Activated naive CD8-positive, alpha-beta T cell treated with anti-CD3 and anti-CD28 coated beads for 36 hours (primary cell): Measurements from ENCODE around the gene ICOS. TPM values are rescaled to one million over a fixed set of nuclear protein-coding genes. Genes with fewer than 3 reads are reported as not detected.
"Not testable (repeated sequence)": the region's sequence is repeated elsewhere in the genome, so short reads cannot be mapped to it uniquely, and the experiment has no call there.

ENCODE experiments used
- DNase-seq: peaks from one replicate; pipeline ENCODE4 v3.0.0; 2021
- H3K27ac Mint-ChIP-seq: one replicate; pipeline ENCODE4 v1.8.0; 2022; ENCODE audit warnings: mild to moderate bottlenecking, moderate library complexity, mixed read lengths
- H3K27me3 Mint-ChIP-seq: one replicate; pipeline ENCODE4 v1.8.0; 2022; ENCODE audit warnings: mild to moderate bottlenecking, mixed read lengths
- H3K36me3 Mint-ChIP-seq: one replicate; pipeline ENCODE4 v1.8.0; 2021; ENCODE audit warnings: mild to moderate bottlenecking, mixed read lengths
- H3K4me1 Mint-ChIP-seq: one replicate; pipeline ENCODE4 v1.8.0; 2021; ENCODE audit warnings: mixed read lengths
- H3K4me3 Mint-ChIP-seq: one replicate; pipeline ENCODE4 v1.8.0; 2022; ENCODE audit warnings: mild to moderate bottlenecking, moderate library complexity, mixed read lengths
- H3K9me3 Mint-ChIP-seq: one replicate; pipeline ENCODE4 v1.8.0; 2022; ENCODE audit warnings: mixed read lengths
- total RNA-seq, 2 experiments: library from RNA; stranded (reverse); gene quantifications; one replicate each; pipeline ENCODE4 v1.2.3, GENCODE V29; 2021

ICOS gene
- total RNA-seq, 2 experiments from 2014 or later, result 99.2 to 101 TPM

- Mint-ChIP-seq H3K4me3 (no peak overlapping the region), H3K27ac (no peak overlapping the region), H3K4me1 (peaks cover 17% of the 10 kb centered on the region), H3K36me3 (no peaks in the 10 kb centered on the region), H3K27me3 (peaks cover under 1% of the 10 kb centered on the region), H3K9me3 (no peaks in the 10 kb centered on the region)
- no peak for DNase-seq
These were observed 27.8 kb upstream of the ICOS start for GRCh38 chr2:203908797-203909185.

DNA sequence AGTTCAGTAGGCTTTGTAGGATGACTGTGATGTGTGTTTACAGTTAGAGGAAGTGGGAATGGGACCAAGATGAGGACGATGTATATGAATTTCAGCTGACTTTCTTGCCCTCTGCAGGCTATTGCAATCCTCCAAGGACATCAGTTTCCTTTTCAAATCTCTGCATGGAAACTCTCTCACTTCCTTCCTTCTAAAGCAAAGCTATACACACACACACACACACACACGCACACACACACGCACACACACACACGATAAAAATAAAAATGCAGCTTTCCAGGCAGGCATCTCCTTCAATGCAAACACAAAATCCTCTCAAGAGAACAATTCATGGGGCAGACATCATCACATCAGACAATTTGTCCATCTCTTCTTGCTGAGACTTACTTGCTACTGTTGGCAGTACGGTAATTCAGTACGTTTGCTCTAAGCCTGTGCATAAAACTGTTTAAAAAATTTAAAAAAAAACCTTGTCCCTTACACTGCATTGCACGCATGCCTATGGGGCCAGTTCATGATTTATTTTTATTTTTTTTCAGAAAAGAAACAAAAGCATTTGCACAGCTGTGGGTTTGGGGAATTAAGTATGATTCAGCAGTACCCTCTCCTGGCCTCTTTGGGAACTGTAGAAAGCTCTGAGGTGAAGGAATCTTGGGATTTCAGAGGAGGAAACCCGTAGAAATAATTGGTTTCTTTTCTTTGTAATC, 27.1 kb upstream of the ICOS start:
- H3K9me3 Mint-ChIP-seq, result no peaks in the 10 kb centered on the region
- H3K27me3 Mint-ChIP-seq, result peaks cover 5% of the 10 kb centered on the region
- H3K27ac Mint-ChIP-seq, result no peak overlapping the region
- H3K4me1 Mint-ChIP-seq, result peaks cover 23% of the 10 kb centered on the region
- H3K4me3 Mint-ChIP-seq, result no peak overlapping the region
- no peak for DNase-seq
- no peaks in the 10 kb centered on the region for H3K36me3 Mint-ChIP-seq

DNA sequence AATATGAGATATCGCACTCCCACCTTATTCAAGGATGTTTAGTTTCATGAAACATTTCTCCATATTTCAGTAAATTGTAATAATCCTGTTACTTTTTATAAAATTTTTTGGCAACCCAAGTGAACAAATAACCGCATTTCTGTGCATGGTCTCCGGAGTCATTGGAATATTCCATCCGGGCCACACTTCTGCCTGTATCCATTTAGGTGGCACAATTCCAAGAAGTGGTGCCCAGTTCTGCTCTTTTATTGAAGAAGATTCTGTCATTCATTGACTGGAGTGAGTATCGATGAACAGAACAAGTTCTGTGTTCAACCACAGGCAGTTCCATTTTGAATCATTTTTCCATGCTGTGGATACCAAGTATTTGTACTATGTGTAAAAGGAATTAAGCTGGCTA, 26.6 kb upstream of the ICOS start:
- Mint-ChIP-seq H3K27ac (peak overlapping the region; percentile 65), H3K9me3 (no peaks in the 10 kb centered on the region), H3K4me1 (peaks cover 26% of the 10 kb centered on the region), H3K27me3 (peaks cover 5% of the 10 kb centered on the region), H3K36me3 (no peaks in the 10 kb centered on the region), H3K4me3 (no peak overlapping the region)
- no peak for DNase-seq

DNA sequence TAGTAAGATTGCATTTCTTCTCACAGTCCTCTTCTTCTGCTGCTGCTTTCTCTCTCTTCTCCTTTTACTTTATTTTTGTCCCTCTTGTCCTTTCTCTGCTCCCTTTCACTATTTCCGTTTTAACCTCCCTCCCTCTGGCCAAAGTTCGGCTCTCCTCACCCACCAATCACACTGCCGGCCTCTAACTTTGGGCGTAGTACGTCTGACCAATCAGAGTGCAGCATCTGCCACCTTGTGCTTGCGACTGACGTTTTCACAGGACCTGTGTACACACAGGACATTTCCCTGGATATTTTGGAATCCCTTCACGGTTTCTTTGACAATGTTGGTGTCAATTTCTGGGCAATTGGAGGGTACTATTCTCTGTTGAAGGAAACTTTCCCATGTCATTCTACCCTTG, 22.6 kb upstream of the ICOS start:
- Mint-ChIP-seq H3K27ac (no peak overlapping the region), H3K4me3 (no peak overlapping the region)
- DNase-seq, result no peak

DNA sequence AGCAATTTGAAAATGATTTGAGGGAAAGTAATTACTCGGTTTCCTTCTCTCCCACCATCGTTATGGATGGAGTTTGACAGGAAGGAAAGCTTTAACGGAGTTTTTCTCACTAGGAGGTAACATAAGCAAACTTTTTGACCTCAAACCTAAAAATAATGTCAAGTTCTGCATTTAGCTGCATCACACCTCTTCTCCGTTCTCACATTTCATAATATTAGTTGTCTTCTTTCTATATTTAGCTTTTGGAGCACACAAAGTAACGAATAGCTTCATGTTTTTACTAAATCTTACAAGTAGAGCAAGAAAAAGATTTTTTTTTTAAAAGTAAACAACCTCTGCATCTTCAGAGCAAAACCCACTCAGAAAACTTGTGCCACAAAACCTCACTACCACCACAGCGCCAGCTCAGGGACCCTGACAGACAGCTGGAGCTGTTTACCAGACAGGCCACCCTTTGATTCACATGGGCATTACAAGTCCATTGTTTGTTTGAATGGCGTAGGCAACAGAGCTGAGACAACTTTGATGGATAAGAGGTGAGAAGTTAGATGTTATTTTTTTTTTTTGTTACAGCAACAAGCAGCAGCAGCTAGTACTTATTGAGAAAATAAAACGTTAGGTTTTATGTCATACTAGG, 21.9 kb upstream of the ICOS start:
- peaks cover 8% of the 10 kb centered on the region for H3K27me3 Mint-ChIP-seq
- H3K9me3 Mint-ChIP-seq, result no peaks in the 10 kb centered on the region
- H3K4me1 Mint-ChIP-seq, result peaks cover 35% of the 10 kb centered on the region
- DNase-seq, result no peak
- no peak overlapping the region for H3K4me3 Mint-ChIP-seq
- no peaks in the 10 kb centered on the region for H3K36me3 Mint-ChIP-seq
- no peak overlapping the region for H3K27ac Mint-ChIP-seq

More for the DNA sequence above, 22.6 kb upstream of the ICOS start:
- Mint-ChIP-seq H3K36me3 (no peaks in the 10 kb centered on the region), H3K9me3 (no peaks in the 10 kb centered on the region), H3K4me1 (peaks cover 40% of the 10 kb centered on the region), H3K27me3 (peaks cover 8% of the 10 kb centered on the region)

- Mint-ChIP-seq H3K4me1 (peaks cover 30% of the 10 kb centered on the region), H3K36me3 (no peaks in the 10 kb centered on the region), H3K27ac (no peak overlapping the region), H3K9me3 (no peaks in the 10 kb centered on the region), H3K27me3 (peaks cover 8% of the 10 kb centered on the region), H3K4me3 (no peak overlapping the region)
- no peak for DNase-seq
These were observed 21.3 kb upstream of the ICOS start for GRCh38 chr2:203915256-203915655.

DNA sequence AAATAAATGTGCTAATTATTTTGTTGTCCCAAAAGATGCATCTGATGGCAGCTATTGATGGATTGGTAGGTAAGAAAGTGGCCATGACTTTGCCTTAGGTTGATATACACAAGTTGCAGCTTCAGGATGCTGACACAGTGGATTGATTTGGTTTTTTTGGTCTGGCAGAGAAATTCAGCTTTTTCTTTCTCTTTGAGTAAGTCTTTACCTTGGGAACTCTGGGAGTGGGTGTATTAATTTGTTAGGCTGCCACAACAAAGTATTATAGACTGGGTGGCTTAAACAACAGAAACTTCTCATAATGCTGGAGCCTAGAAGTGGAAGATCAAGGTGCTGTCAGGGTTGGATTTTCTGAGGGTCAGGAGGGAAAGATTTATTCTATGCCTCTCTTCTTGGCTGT, 19.8 kb upstream of the ICOS start:
- Mint-ChIP-seq H3K27ac (no peak overlapping the region), H3K4me1 (peaks cover 28% of the 10 kb centered on the region), H3K36me3 (no peaks in the 10 kb centered on the region), H3K9me3 (no peaks in the 10 kb centered on the region), H3K4me3 (no peak overlapping the region), H3K27me3 (peaks cover 8% of the 10 kb centered on the region)
- DNase-seq, result no peak

DNA sequence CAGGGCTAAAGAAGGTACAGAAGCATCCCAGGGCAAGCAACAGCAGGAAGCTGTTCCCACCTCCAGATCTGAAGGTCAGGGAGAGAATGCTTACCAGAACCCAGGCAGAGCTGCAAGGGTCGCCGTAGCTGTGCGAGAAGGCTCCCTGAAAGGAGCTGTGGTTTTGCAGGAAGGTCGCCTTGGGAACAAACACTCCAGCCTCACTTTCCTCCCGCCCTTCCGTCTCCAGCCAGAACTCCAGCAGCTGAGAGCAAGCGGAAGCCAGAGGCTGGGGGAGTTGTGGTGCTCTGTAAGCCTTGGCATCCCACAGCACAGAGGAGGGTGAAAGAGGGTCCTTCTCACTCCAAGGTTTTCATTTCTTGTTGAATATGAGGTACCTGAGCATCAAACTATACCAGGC, 18.3 kb upstream of the ICOS start:
- Mint-ChIP-seq H3K4me1 (peaks cover 28% of the 10 kb centered on the region), H3K4me3 (no peak overlapping the region), H3K36me3 (no peaks in the 10 kb centered on the region), H3K9me3 (no peaks in the 10 kb centered on the region), H3K27me3 (peaks cover 8% of the 10 kb centered on the region), H3K27ac (no peak overlapping the region)
- no peak for DNase-seq

DNA sequence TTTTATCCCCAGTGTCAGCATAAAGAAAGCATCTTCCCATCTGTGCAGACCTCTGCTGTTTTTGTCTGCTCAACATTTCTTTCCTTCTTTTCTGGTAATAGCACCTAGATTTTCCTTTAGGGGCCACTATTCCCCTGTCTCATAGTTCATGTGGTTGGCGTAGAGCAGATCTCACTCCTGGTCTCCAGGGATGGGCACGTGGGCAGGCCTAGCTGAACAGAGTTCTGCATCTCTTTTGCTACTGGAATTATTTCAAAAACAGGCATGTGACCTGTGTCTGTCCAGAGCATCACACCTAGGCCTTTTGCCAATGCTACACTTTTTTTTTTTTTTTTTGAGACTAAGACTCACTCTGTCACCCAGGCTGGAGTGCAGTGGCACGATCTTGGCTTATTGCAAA, 17.7 kb upstream of the ICOS start:
- Mint-ChIP-seq H3K4me3 (no peak overlapping the region), H3K27me3 (peaks cover 6% of the 10 kb centered on the region), H3K4me1 (peaks cover 27% of the 10 kb centered on the region), H3K9me3 (no peaks in the 10 kb centered on the region), H3K36me3 (no peaks in the 10 kb centered on the region), H3K27ac (no peak overlapping the region)
- no peak for DNase-seq

- Mint-ChIP-seq H3K9me3 (peaks cover 3% of the 10 kb centered on the region), H3K36me3 (peaks cover 4% of the 10 kb centered on the region), H3K27me3 (peaks cover 8% of the 10 kb centered on the region), H3K27ac (no peak overlapping the region), H3K4me1 (peaks cover 10% of the 10 kb centered on the region), H3K4me3 (no peak overlapping the region)
- DNase-seq, result no peak
These were observed 10.9 kb upstream of the ICOS start for GRCh38 chr2:203925512-203926158.

GRCh38 chr2:203928849-203929248, 7.7 kb upstream of the ICOS start:
- Mint-ChIP-seq H3K36me3 (peaks cover 28% of the 10 kb centered on the region), H3K27me3 (peaks cover 8% of the 10 kb centered on the region), H3K4me3 (no peak overlapping the region), H3K9me3 (peaks cover 17% of the 10 kb centered on the region), H3K4me1 (peaks cover 35% of the 10 kb centered on the region), H3K27ac (no peak overlapping the region)
- no peak for DNase-seq

GRCh38 chr2:203931262-203931661, 5.3 kb upstream of the ICOS start:
- H3K9me3 Mint-ChIP-seq, result peaks cover 17% of the 10 kb centered on the region

GRCh38 chr2:203934041-203934492, 2.5 kb upstream of the ICOS start:
- H3K4me1 Mint-ChIP-seq, result peaks cover 52% of the 10 kb centered on the region
- H3K27me3 Mint-ChIP-seq, result no peaks in the 10 kb centered on the region
- H3K27ac Mint-ChIP-seq, result peak overlapping the region; percentile 92
- peaks cover 48% of the 10 kb centered on the region for H3K36me3 Mint-ChIP-seq
- peak overlapping the region; percentile 66 for H3K4me3 Mint-ChIP-seq
- H3K9me3 Mint-ChIP-seq, result peaks cover 17% of the 10 kb centered on the region
- peak; percentile 60 for DNase-seq

More at GRCh38 chr2:203931262-203931661, 5.3 kb upstream of the ICOS start:
- H3K36me3 Mint-ChIP-seq, result peaks cover 28% of the 10 kb centered on the region
- peak overlapping the region; percentile 65 for H3K27ac Mint-ChIP-seq
- not testable (repeated sequence) for H3K27me3 Mint-ChIP-seq, DNase-seq, H3K4me3 Mint-ChIP-seq
- peaks cover 55% of the 10 kb centered on the region for H3K4me1 Mint-ChIP-seq

- Mint-ChIP-seq H3K9me3 (peaks cover 17% of the 10 kb centered on the region), H3K36me3 (peaks cover 56% of the 10 kb centered on the region), H3K27me3 (no peaks in the 10 kb centered on the region), H3K27ac (peak overlapping the region; percentile 92), H3K4me3 (peak overlapping the region; percentile 66), H3K4me1 (peaks cover 51% of the 10 kb centered on the region)
- no peak for DNase-seq
These were observed 1.7 kb upstream of the ICOS start for GRCh38 chr2:203934711-203935438.

DNA sequence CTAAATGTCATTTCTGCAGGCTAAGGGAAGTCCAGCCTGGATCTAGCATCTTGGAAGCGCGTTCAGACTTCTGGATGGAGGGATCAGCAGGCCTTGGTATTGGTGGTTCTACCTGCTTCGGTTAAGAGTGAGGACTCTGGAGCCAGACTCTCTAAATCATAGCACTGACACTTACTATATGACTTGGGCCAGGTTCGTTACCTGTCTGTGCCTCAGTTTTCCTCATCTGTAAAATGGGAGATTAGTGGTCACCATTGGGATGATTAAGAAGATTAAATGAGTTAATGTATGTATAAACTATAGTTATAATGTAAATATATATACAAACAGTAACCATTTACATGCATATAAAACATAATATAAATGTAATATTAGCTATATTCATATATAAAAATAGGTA, 995 bp upstream of the ICOS start:
- H3K27me3 Mint-ChIP-seq, result no peaks in the 10 kb centered on the region
- H3K4me1 Mint-ChIP-seq, result peaks cover 56% of the 10 kb centered on the region
- peaks cover 14% of the 10 kb centered on the region for H3K9me3 Mint-ChIP-seq
- H3K4me3 Mint-ChIP-seq, result no peak overlapping the region
- DNase-seq, result no peak
- peak overlapping the region; percentile 92 for H3K27ac Mint-ChIP-seq
- H3K36me3 Mint-ChIP-seq, result peaks cover 60% of the 10 kb centered on the region
